GM20431 (cell line): ENCODE measurements around the gene PLEKHD1.

Source experiments
- in situ Hi-C: fragments of 300-500 bp; cut with MseI, MboI; formaldehyde crosslinking; loops from one replicate; pipeline ENCODE4 v1.15.0; 2020; ENCODE audit warnings: low sequenced_read_pairs; ENCODE audit not compliant: unreplicated experiment

Gene PLEKHD1

DNA sequence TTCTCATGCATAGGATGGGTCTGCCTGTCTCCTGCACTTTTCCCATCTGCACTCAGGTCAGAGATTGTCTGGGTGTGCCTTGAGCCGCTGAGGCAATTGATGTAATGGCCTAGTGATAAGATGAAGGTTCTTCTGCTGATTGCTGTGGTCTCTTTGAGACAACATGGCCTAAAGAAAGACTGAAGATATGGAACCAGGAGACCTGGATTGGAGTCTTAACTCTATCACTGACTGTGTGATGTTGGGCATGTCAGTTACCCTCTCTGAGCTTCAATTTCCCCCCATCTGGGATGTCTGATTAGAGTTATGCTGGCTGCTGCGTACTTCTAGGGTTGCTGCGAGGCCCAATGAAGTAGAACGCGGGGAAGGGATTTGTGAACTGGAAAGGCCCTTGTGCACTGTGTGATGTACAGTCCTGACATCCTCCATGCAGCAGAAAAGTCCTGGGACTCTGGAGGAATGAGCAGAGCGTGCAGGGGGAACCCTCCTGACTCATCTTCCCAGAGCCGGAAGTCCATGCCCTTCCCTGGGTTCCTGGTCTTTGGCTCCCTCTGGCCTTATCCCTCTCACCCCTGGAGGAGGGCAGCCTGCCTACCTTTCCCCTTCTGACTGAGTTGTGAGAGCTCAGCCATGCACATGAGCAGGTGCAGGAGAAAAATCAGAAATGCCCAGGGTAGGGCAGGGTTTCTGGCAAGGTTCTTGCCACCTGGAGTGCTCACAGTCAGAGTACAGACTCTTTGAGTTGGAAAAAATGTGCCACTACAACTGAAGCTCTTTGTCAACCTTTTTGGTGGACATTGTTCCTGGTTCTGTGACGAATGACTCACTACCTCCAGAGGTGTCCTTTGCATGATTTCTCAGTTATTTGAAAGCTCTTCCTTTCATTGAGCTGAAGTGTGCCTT, 21.1 kb downstream of the PLEKHD1 start:
- in situ Hi-C loops = no loop called here

DNA sequence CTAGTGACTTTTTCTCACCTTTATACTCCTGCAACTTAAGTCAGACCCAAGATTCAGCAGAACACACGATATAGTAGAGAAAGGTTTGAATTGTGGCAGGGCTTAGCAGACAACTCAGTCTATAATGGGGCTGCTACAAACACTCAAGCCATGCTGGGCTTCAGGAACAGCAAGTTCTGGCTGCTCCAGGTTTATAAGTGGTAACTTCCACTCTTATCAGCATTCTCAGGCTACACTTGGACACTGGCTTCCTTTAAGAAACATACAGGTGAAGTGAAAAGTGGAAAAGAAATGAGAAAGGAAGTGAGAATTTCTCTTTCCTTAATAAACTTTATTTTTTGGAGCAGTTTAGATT, 21.7 kb downstream of the PLEKHD1 start:
- in situ Hi-C loops = no loop called here

DNA sequence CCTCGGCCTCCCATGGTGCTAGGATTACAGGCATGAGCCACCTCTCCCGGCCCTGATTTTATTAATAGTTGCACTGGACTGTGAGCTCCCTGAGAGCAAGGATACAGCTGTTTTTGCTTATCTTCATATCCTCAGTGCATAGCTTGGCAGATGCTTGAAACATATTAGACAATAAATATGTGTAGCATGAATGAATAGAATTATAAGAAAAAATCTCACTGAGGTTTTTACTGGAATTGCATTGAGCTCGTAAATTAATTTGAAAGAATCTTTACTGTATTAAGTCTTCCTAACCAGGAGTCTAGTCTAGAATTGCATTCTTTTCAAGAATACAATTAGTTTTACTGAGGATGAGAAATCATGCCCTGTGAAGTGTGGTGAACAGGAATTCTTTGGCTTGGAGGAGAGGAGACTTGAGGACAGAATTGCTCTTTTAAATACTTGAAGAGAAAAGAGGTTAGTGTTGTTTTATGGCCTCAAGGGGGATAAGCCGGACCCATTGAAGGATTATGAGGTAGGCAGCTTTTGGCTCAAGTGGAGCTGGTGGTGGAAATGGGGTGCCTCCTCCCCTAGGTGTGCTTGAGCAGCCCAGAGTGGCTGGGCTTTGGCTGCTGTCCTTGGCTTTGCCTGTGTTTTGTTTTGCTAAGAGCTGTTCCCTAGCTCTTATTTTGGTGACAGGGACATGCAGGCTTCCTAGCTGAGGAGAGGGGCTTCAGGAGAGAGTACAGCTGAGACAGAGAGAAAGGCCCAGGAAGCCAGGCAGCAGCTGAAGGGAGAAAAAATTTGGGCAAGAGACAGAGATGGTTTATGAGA, 34.0 kb downstream of the PLEKHD1 start:
- in situ Hi-C loops = no loop called here

DNA sequence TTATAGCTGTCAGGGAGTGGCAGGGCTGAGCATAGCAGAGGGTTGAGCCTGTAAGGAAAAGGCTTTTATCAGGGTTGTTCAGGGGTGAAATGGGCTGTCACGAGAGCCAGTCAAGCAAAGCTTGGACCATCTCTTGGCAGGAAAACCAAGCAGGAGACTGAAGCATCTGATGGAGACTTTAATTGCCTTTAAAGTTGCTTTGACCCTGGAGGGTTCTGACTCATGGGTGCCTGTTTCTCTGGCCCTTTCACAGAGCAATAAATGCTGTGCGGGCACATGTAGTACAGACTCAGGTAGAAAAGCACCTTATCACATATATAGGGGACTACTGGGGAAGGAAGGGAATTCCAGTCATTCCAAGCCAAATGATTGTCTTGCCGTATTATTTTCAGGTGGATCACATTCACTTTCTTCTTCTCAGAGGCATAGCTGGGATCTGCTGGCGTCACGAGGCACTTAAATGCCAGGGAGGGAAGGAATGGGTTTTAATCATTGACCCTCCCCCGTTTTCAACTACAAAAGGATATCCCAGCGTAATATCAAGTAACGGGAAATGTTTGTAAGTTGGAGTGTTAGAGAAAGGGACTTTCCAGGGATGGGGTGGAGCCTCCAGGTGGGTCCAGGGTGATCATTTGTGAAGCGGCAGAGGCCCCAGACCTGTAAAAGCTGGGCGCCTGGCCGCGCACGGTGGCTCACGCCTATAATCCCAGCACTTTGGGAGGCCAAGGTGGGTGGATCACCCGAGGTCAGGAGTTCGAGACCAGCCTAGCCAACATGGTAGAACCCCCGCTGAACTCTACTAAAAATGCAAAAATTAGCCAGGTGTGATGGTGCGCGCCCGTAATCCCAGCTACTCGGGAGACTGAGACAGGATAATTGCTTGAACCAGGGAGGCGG, 34.9 kb downstream of the PLEKHD1 start:
- in situ Hi-C loops = no loop called here

DNA sequence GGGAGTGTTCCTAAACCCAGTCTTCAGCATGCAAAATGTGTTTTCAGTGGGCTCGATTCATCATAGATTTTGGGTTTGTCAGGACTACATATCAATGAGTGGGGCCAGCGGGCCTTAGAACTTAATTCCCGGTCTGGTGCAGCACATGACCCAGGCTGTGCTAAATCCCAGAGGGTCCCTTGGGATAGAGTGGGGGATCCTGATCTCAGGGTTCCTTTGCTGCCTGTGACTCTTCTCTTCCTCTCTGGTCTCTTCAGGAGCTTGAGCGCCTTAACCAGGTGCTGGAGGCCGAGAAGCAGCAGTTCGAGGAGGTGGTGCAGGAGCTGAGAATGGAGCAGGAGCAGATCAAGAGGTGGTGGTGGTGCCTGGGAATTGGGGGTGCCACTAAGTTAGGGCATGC, 37.5 kb downstream of the PLEKHD1 start:
- in situ Hi-C loops = no loop called here

DNA sequence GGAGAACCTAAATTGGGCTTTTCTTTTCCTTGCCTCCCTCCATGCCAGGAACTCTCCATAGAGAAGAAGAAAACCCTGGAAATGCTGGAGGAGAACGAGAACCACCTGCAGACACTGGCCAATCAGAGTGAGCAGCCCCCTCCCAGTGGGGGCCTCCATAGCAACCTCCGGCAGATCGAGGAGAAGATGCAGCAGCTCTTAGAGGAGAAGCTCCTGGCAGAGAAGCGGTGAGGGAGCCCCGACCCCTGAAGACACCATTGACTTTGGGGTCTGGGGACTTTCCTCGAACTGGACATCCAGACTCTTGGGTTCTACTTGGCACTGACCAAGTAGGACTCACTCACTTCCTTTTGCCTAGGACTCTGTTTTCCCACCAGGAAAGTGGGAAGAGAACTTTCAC, 41.4 kb downstream of the PLEKHD1 start:
- in situ Hi-C loops = no loop called here

DNA sequence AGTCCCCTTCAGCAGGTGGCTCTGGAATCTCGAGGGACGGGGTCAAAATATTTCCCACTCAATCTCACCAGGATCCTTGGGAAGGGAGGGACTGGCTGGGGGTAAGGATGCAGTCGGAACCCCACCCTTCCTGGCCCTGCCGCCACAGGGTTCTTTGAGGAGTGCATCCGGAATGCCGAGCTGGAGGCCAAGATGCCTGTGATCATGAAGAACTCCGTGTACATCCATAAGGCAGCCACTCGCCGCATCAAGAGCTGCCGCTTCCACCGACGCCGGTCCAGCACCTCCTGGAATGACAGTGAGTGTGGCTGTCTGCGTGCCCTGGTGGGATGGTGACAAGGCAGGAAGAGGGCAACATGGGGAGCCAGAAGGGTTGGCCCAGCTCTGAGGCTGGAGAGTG, 43.1 kb downstream of the PLEKHD1 start:
- in situ Hi-C loops = no loop called here

DNA sequence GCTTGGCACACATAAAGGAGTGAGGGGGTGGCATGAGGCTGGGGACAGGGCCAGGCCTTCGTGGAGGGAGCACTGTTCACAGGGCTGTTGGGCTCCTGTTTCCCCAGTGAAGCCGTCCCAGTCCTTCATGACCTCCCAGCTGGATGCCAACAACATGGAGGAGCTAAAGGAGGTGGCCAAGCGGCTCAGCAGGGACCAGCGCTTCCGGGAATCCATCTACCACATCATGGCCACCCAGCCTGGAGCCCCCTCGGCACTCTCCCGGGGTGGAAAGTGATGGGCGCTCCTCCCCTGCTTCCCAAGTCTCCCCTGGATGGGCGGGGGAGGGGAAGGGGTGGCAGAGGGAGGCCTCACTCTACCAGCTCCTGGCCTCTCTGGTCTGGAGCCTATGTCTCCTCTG, 43.6 kb downstream of the PLEKHD1 start:
- in situ Hi-C loops = no loop called here

DNA sequence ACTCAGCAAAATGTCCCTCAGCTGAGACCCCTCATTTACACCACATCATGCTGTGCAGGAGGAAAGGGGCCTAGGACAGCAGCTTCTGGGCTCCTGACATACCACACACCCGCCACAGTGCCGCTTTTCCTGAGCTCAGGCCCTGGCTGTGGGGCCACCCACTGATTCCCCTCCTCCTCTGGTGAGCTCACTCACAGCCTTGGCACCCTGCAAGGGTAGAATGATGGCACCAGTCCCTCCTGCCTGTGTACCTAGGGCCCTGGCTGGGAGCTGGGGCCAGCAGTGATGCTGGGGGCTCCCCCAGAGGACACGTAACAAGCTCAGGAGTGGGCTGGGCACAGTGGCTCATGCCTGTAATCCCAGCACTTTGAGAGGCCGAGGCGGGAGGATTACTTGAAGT, 44.4 kb downstream of the PLEKHD1 start:
- in situ Hi-C loops = no loop called here

DNA sequence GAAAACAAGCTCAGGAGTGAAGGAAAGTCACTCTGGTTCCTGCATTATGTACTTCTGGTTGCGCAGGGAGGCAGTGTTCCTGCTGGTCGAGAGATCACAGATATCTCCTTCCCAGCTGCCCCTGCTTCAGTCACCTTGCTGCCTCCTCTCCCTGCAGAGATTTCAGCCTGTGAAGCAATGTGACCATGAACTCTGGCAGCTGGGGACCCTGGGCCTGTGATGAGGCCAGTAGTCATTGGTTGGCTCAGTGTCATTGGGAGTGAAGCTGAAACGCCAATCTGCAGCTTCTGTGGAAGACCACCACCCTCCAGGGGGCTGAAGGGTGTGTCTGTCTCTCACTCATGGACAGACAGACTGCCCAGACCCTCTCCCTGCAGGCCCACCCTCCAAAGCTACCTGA, 45.0 kb downstream of the PLEKHD1 start:
- in situ Hi-C loops = no loop called here

DNA sequence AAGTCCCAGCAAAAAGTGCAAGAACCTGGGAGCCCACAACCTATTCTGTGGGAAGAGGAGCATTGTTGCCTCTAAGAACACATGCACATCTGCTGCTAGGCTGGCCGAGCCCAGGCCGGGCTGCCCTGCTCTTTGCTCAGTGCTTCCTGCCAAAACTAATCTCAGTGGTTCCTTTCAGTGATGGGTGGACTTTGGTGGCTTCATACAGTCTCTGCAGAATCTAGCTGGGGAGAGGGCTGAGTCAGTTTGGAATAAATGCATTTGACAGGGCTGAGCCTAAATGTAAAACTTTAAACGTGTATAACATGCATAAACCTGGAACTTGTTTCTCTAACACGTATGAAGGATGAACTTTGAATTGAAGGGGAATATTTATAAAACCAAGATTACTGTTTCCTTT, 45.6 kb downstream of the PLEKHD1 start:
- in situ Hi-C loops = no loop called here

DNA sequence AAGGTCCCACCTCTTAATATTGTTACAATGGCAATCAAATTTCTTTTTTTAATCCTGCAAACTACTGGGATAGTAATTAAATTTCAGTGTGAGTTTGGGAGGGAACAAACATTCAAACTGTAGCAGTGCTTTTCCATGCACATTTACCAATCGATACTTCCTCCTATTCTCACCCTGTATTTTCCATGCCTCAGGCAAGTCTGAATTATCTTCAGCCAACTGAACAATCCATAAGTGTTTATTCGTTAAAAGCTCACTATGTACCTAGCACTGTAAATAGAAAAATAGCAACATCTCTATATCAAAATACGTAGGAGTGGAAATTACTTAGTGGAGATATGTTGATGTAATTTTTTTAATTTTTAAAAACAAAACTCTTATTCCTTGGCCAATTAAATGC, 46.6 kb downstream of the PLEKHD1 start:
- in situ Hi-C loops = no loop called here

DNA sequence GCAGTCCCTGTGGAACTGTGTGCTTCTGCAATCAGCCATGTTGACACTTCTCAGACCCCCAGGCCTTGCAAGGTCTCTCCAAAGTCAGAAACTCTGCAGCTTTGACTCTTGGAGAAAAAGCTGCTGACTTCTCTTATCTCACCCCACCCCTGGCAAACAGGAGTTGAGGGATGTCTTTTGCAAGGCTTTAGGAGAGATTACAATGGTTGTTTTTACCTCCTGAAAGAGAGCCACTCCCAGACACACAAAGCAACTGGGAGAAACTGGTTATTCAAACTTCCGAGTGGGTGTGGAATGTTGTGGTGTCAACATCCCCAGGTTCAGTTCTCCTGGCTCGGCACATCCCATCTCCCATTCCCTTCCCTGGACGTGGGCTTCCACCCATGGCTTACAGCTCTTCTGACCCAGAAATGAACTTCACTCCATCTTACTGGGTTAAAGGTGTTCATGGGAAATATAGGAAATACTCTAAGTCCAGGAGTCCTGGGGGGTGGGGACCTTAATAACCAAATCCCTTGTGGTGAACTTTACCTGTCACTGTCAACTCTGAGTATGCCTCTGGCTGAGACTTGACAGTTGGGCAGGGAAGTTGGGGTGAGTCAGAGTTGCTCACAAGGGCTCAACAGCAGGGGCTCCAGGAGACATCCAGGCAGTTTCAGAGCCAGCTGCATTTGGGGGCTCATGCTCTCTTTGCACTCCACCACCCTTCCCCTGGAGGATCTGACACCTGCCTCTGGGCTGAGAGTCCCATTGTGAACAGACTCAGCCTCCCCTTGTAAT, 48.2 kb downstream of the PLEKHD1 start:
- in situ Hi-C loops = no loop called here

DNA sequence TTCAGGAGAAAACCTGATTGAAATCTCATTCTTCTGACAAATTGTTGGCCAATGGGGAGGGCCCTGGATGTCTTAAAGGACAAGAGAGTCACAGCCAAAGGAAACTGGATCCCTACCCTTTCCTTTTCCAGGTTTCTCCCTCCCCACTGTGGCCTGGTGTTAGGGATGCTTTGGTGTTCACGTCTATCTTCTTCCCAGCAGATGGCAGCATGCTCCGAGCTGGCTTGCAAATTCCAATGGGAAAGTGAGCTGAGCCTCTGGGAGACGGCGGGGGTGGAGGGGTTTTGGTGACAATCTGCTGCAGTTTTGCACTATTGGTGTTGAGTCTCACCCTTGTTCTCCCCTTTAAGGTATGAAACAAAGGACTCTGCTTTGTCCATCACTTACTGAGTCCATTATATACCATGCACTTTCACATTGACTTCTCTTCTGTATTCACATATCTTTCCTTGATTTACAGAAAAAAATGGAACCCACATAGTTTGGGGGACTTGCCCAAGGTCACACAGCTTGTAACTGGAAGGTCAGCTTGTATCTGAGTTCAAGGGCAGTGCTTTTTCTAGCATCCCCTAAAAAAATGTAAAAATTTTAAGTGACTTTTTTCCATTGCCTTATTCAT, 50.8 kb downstream of the PLEKHD1 start:
- in situ Hi-C loops = no loop called here

DNA sequence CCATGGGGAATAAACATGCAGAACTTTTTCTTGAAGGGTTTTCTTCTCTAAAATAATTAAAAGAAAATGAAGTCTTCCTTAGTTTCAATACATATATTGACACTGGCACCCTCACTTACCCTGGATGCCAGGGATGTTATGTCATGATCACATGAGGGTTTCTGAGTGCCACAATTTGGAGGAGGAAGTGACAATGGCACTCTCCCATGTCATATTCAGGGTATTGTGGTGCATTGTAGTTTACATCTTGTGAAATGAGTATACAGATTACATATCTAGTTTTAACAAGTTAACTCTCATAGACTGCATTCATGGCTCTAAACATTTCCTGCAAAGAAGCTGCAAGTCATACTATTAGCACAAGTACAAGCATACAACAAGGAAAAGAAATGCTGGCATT, 52.4 kb downstream of the PLEKHD1 start:
- in situ Hi-C loops = no loop called here

DNA sequence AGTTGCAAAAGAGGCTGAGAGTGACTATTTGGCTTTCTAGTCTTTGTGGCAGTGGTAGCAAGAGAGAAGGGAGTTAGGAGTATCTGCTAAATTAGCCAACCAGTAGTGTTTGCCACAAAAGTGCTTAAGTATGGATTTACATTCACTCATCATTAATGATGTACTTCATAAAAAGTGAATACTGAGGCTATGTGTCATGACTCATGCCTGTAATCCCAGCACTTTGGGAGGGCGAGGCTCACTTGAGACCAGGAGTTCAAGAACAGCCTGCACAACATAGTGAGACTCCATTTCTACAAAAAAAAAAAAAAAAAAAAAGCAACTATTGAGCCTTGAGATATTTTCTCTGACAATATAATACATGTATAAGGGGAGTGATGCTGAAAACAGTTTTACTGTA, 53.4 kb downstream of the PLEKHD1 start:
- in situ Hi-C loops = no loop called here

DNA sequence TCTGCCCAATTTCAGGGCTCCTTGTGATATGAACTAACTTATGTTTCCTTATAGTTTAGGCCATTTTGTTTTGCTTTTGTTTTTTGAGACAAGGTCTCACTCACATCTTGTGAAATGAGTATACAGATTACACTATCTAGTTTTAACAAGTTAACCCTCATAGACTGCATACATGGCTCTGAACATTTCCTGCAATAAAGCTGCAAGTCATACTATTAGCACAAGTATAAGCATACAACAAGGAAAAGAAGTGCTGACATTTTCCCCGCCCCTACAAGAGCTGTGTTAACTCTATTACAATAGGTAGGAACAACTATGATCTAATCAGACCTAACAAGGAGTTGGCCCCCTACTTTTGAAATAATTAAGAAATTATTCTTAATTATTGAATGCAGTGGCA, 54.2 kb downstream of the PLEKHD1 start:
- in situ Hi-C loops = no loop called here

DNA sequence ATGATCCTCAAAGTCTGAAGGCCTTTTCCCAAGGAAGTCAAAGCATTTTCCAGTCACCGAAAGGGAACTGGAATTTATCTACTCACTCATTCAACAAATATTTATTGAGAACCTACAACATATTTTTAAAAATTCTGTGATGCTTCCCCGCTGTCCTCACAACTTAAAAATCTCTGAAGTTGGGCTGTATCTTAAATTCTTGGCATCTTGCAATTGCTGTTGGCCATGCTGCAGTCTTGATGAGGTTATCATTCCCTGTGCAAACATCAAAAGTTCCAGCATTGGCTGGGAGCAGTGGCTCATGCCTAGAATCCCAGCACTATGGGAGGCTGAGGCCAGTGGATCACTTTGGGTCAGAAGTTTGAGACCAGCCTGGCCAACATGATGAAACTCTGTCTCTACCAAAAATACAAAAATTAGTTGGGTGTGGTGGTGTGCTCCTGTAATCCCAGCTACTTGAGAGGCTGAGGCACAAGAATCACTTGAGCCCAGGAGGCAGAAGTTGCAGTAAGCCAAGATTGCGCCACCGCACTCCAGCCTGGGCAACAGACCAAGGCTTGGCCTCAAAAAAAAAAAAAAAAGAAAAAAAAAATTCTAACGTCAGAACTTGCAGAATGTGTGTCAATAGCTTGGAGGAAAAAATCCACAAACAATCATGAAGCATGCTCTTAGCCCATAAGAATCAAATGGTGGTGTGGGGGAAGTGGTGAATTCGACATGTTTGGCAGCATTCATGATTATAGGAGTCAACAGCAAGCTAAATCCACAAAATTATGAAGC, 55.3 kb downstream of the PLEKHD1 start:
- in situ Hi-C loops = no loop called here
